SKM-1 treated with dmso at 0.1 percent for 144 hours (cell line): Measurements from ENCODE around the gene RASSF5.
"Not testable (repeated sequence)": the region's sequence is repeated elsewhere in the genome, so short reads cannot be mapped to it uniquely, and the experiment has no call there.

ENCODE experiments used
- DNase-seq: peaks from one replicate; lab custom pipeline; 2025; ENCODE audit not compliant: unreplicated experiment; lab: John Stamatoyannopoulos, UW

RASSF5 gene

GRCh38 chr1:206476058-206476457 lies 31.3 kb upstream of the RASSF5 start:
- DNase-seq = no peak

- no peak for DNase-seq
Observed at GRCh38 chr1:206476591-206476990, 30.7 kb upstream of the RASSF5 start.

GRCh38 chr1:206477110-206477509 lies 30.2 kb upstream of the RASSF5 start:
- DNase-seq = no peak

GRCh38 chr1:206477581-206478380 lies 29.6 kb upstream of the RASSF5 start:
- no peak for DNase-seq

GRCh38 chr1:206478746-206479145 lies 28.6 kb upstream of the RASSF5 start:
- no peak for DNase-seq

GRCh38 chr1:206479183-206480125 lies 27.9 kb upstream of the RASSF5 start:
- peak; percentile 72 for DNase-seq

- no peak for DNase-seq
Observed at GRCh38 chr1:206480211-206480610, 27.1 kb upstream of the RASSF5 start.

GRCh38 chr1:206482611-206483010 lies 24.7 kb upstream of the RASSF5 start:
- no peak for DNase-seq

- not testable (repeated sequence) for DNase-seq
Observed at GRCh38 chr1:206483864-206484263, 23.5 kb upstream of the RASSF5 start.

- no peak for DNase-seq
Observed at GRCh38 chr1:206484901-206485300, 22.4 kb upstream of the RASSF5 start.

- peak; percentile 67 for DNase-seq
Observed at GRCh38 chr1:206486995-206487788, 20.1 kb upstream of the RASSF5 start.

GRCh38 chr1:206487970-206488369 lies 19.4 kb upstream of the RASSF5 start:
- DNase-seq = no peak

- no peak for DNase-seq
Observed at GRCh38 chr1:206488466-206488865, 18.9 kb upstream of the RASSF5 start.

GRCh38 chr1:206489980-206490770 lies 17.2 kb upstream of the RASSF5 start:
- peak; percentile 58 for DNase-seq

GRCh38 chr1:206490771-206491405 lies 16.4 kb upstream of the RASSF5 start:
- no peak for DNase-seq

GRCh38 chr1:206491616-206492015 lies 15.7 kb upstream of the RASSF5 start:
- no peak for DNase-seq

GRCh38 chr1:206492589-206492988 lies 14.7 kb upstream of the RASSF5 start:
- no peak for DNase-seq

GRCh38 chr1:206493279-206493678 lies 14.1 kb upstream of the RASSF5 start:
- DNase-seq = no peak

GRCh38 chr1:206495011-206495461 lies 12.3 kb upstream of the RASSF5 start:
- no peak for DNase-seq
